Dermis blood vessel endothelial cell (primary cell): ENCODE measurements around the gene UBXN7. TPM values are rescaled to one million over a fixed set of nuclear protein-coding genes. Genes with fewer than 3 reads are reported as not detected.
"Not testable (repeated sequence)": the region's sequence is repeated elsewhere in the genome, so short reads cannot be mapped to it uniquely, and the experiment has no call there.

Experiments
- DNase-seq: peaks from one replicate; pipeline ENCODE4 v3.0.0; 2010
- total RNA-seq: library from RNA; depleted of rRNA; stranded (reverse); fragments of >200 nt; gene quantifications from 2 replicates; pipeline ENCODE4 v1.2.3, GENCODE V29; 2014

The UBXN7 gene, protein sequence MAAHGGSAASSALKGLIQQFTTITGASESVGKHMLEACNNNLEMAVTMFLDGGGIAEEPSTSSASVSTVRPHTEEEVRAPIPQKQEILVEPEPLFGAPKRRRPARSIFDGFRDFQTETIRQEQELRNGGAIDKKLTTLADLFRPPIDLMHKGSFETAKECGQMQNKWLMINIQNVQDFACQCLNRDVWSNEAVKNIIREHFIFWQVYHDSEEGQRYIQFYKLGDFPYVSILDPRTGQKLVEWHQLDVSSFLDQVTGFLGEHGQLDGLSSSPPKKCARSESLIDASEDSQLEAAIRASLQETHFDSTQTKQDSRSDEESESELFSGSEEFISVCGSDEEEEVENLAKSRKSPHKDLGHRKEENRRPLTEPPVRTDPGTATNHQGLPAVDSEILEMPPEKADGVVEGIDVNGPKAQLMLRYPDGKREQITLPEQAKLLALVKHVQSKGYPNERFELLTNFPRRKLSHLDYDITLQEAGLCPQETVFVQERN
- total RNA-seq: 18.0 and 27.5 TPM in 2 replicates

DNA sequence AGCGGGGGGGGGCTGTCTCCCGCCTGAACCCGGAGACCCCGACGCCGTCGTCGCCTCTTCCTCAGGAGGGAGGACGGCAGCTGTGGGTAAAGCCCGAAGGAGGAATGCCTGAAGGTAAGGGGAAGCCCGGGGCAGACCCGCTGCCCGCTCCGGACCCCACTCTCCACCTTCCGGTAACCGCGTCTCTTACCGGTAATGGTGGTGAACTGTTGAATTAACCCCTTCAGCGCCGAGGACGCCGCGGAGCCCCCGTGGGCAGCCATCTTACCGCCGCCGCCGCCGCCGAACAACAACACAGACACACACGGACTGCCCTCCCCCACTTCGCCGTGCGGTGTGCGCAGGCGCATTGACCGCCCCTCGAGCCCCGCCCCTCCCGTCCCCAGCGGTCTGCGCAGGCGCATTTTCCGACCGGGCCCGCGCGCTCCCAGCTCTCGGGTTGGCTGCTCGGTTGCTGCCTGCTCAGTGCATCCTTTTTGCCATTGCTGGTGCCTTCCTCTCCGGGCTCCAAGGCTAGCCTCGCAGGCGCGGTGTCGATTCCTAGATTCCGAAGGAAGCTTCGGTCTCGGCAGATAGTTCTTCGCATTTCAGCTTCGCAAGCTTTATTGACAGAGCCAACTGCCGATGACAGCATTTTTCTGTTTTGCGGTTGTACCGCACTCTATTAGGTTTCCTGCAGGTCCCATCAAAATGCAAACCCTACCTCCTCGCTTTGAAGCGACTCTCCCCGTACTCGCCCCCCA is at the start of gene UBXN7:
Gene UBXN7 (minus strand): TSS at position 291 of the 743 bp plus-strand sequence. CDS start 28 bp downstream, at position 263.
- DNase-seq: peak; percentile 96

DNA sequence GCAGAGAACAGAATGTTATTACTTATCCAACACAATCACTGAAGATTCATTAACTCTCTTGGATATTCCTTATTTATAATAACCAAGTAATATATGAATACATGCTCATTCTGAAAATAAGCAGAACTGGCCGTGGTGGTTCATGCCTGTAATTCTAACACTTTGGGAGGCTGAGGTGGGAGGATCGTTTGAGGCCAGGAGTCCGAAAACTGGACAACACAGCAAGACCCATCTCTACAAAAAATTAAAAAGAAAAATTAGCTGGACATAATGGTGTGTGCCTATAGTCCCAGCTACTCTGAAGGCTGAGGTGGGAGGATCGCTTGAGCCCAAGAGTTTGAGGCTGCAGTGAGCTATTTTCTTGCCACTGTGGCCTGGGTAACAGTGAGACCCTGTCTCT is 45.5 kb upstream of the UBXN7 start:
- no peak for DNase-seq

DNA sequence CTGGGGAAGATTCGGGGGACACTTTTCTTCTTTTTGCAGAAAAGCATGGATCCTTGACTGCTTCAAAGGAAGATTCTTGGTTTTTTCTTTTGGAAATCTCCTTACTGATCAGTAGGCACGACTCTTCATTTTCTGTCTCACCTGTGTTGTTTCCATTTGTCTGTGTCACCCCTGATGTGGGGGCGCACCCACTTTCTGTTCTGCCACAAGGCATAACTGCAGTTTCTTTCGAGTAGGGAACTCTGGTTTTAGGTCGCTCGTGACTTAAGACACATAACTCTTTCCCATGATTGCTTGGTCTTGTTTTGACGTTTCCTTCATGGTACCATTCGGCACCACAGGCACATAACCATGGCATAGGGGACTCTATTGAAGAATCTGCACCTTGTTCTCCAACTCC is 40.1 kb upstream of the UBXN7 start:
- no peak for DNase-seq

DNA sequence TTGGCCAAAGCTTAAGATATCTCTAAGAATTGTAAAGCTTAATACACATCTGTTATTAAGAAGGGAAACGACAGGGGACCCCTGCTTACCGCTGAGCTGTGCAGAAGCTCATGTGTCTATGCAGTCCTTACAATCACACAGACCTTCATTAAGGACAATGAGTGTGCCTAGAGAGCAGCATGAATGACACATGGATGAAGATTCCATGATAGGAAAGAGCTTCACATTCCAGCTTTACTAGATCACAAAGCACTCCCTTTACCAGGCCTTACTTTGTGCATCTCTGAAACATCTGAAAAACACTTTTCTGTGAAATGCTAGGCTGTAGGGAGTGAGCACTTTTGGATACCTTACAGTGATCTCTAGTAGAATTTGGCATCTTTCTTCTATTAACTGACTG is 39.3 kb upstream of the UBXN7 start:
- DNase-seq: no peak

DNA sequence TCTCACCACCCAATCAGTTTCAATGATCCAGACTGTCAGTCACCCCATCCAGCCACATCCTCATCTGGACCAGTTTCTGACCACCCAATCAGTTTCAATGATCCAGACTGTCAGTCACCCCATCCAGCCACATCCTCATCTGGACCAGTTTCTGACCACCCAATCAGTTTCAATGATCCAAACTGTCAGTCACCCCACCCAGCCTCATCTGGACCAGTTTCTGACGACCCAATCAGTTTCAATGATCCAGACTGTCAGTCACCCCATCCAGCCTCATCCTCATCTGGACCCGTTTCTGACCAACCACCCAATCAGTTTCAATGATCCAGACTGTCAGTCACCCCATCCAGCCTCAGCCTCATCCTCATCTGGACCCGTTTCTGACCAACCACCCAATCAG is 38.0 kb upstream of the UBXN7 start:
- not testable (repeated sequence) for DNase-seq

DNA sequence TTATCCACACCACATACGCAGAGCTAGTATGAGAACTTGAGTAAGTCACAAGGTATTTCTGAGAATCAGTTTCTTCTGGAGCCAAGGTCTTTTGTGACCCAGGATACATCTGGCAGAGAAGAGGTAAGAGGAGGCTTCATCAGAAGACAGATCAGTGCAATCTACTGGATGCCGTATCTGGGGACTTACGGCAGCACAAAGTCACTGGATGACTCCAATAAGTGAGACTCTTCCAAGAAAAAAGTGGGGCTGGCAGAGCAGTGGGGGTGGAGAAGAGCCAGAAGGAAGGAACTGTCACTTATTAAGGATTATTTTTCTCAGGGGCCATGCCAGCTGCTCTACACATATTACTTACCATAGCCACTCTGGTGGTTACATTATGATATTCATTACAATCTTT is 31.6 kb upstream of the UBXN7 start:
- no peak for DNase-seq

DNA sequence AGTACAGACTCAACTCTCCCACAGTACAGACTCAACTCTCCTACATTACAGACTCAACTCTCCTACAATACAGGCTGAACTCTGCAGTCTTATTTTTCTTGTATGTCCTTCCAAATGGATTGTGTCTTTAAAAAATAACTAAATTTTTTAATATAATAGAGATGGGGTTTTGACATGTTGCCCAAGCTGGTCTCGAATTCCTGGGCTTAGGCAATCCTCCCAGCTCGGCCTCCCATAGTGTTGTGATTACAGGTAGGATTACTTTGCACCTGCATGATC is 31.2 kb upstream of the UBXN7 start:
- DNase-seq: no peak

DNA sequence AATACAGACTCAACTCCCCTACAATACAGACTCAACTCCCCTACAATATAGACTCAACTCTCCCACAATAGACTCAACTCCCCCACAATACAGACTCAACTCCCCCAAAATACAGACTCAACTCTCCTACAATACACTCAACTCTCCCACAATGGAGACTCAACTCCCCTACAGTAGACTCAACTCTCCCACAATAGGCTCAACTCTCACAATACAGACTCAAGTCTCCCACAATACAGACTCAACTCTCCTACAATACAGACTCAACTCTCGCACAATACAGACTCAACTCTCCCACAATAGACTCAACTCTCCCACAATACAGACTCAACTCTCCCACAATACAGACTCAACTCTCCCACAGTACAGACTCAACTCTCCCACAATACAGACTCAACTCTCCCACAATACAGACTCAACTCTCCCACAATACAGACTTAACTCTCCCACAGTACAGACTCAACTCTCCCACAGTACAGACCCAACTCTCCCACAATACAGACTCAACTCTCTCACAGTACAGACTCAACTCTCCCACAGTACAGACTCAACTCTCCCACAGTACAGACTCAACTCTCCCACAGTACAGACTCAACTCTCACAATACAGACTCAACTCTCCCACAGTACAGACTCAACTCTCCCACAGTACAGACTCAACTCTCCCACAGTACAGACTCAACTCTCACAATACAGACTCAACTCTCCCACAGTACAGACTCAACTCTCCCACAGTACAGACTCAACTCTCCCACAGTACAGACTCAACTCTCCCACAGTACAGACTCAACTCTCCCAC is 30.7 kb upstream of the UBXN7 start:
- not testable (repeated sequence) for DNase-seq

DNA sequence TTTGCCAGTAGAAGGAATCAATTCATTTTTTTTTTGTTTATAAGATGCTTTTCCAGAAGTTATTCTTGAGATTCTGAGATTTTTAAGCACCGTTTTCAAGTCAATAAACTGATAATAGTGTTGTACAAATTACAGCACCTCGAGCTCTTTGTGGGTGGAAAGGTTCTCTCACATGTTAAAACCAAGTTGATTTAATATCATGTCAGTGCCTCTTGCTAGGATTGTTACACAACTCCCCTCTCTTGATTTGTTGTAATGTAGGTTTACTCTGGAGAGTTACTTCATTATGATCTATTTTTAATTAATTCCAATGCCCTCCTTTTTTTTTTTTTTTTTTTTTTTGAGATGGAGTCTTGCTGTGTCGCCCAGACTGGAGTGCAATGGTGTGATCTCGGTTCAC is 25.8 kb upstream of the UBXN7 start:
- DNase-seq: no peak

DNA sequence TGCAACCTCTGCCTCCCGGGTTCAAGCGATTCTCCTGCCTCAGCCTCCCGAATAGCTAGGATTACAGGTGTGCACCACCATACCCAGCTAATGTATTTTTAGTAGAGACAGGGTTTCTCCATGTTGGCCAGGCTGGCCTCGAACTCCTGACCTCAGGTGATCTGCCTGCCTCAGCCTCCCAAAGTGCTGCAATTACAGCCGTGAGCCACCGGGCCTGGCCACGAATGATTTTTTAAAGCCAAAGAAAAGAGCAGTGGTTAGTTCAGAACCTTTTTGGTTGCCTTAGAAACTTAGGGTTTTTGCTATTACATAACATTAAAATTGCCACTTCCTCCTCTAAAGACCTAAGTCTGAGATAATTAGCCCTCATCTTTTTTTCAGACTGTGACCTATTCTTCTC is 25.2 kb upstream of the UBXN7 start:
- not testable (repeated sequence) for DNase-seq

DNA sequence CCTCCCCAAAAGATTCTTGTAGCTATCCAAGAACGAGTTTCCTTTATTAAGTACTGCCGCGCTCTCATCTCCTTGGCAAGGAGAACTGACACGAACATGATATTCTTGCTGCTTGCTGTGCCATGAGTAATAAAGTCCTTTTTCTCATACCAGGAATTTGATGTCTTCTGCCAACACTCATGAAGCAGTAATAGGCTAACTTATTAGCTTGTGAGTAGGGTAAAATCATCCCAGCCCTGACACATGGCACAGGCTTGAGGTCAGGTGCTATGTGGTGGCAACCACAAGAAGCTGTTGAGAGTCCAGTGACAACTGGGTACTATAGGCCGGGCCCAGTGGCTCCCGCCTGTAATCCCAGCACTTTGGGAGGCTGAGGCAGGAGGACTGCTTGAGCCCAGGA is 22.7 kb upstream of the UBXN7 start:
- DNase-seq: no peak

DNA sequence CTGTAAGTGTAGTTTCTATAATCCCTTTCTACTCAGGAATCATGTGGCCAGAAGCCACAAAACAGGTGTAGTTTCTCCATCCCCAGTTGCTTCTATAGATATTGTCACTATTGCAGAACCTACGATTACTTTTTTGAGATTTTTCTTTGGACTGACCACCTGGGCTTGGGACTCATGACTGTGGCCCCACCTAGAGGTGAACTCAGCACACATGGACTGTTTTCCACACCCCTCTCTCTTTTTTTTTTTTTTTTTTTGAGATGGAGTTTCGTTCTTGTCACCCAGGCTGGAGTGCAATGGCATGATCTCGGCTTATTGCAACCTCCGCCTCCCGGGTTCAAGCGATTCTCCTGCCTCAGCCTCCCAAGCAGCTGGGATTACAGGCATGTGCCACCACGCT is 13.2 kb upstream of the UBXN7 start:
- DNase-seq: peak; percentile 15

DNA sequence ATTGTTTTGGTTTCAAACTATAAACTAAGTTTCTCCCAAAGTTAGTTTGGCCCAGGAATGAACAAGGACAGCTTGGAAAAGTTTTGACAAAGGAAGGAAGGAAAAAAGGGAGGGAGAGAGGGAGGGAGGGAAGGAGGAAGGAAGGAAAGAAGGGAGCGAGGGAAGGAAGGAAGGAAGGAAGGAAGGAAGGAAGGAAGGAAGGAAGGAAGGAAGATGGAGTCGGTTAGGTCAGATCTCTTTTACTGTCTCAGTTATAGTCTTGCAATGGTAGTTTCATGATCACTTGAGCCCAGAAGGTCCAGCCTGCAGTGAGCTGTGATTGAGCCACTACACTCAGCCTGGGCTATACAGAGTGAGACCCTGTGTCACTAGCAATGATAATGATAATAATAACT is 12.3 kb upstream of the UBXN7 start:
- no peak for DNase-seq

DNA sequence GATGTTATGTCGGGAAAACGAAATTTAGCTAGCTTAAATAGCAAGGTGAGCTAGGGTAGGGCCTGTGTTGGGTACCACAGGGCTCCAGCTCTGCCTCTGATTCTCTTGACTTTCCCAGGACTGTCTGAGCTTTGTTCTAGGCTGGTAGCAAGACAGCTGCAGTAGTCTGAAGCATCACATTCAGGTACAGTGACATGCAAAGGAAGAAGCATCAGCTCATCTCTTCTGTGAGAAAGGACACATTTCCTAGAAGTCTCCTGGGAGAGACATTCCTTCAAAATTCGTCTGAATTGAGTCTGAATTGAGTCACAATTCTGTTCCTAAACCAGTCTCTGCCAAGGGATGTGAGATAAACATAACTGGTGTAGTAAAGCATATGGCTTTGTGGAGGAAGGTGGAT is 8.5 kb upstream of the UBXN7 start:
- DNase-seq: no peak

DNA sequence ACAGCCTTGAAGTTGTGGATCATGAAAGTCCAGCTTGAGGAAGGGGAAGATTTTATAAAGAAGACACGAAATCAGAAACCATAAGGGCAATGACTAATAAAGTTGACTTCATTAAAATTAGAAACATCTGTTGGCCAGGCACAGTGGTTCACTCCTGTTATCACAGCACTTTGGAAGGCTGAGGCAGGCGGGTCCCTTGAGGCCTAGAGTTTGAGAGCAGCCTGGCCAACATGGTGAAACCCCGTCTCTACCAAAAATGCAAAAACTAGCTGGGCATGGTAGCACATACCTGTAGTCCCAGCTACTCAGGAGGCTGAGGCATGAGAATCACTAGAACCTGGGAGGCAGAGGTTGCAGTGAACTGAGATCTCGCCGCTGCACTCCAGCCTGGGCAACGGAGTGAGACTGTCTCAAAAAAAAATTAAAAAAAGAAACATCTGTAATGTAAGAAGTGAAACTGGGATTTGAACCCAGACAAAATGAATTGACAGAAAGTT is 7.9 kb upstream of the UBXN7 start:
- DNase-seq: no peak

DNA sequence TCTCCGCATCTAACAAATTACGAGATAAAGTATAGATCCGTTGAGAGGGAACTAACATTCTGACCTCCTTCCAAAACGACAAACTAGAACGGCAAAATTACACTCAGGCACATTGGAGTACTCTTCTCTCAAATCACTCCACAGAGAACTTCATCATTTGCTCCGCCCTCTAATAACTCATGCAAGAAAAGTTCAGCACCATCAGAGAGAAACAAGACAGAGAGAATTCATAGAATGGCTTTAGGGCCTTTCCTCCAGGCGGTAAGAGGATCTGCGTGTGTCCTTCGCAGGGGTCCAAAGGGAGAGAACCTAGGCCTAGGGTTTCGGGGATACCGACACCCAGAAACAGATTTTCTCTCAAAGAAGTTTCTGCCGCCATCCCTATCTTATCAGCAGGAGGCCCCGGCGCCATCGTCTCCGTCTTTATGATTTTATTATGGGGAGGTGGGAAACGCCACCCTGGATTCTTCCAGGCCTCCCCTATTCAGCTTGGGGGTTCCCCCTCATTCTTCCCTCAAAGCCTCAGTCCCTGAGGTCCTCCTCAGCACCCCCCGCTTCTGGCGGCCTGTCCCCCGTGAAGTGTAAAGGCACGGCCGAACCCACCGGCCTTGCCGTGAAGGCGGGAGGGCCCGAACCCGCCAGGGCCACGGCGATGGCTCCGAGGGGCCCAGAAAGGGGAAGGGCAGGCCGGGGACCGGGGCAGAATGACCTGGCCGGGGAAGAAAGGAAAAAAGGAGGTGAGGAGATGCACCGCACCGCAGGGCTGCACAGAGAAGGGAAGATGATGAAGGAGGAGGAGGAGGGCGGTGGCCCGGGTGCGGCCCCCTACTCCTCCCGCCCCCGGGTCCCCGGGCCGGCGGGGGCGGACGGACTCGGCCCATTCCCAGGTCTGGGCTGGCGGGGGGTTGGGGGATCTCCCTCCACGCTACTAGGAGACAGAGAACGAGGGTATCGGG is 768 bp downstream of the UBXN7 start:
- peak; percentile 66 for DNase-seq

DNA sequence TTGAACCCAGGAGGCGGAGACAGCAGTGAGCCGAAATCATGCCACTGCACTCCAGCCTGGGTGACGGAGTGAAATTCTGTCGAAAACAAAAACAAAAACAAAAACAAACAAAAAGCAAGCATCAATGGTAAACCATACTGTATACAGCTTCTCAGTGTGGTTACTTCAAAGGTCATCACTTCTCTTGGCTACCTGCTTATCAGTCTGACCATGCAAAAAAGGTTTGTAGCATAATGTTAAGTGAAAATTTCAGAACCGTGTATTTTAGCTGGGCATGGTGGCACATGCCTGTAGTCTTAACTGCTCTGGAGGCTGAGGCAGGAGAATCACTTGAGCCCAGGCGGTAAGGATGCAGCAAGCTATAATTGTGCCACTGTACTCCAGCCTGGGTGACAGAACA is 4.2 kb downstream of the UBXN7 start:
- DNase-seq: no peak

DNA sequence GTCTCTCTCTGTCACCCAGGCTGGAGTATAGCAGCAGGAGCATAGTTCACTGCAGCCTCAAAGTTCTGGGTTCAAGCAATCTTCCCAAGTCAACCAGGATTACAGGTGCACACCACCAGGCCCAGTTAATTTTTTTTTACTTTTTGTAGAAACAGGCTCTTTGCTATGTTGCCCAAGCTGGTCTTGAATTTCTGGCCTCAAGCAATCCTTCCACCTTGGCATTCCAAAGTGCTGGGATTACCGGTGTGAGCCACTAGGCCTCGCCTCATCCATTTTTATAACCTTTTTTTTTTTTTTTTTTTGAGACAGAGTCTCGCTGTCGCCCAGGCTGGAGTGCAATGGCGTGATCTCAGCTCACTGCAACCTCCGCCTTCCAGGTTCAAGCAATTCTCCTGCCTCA is 7.8 kb downstream of the UBXN7 start:
- DNase-seq: not testable (repeated sequence)

DNA sequence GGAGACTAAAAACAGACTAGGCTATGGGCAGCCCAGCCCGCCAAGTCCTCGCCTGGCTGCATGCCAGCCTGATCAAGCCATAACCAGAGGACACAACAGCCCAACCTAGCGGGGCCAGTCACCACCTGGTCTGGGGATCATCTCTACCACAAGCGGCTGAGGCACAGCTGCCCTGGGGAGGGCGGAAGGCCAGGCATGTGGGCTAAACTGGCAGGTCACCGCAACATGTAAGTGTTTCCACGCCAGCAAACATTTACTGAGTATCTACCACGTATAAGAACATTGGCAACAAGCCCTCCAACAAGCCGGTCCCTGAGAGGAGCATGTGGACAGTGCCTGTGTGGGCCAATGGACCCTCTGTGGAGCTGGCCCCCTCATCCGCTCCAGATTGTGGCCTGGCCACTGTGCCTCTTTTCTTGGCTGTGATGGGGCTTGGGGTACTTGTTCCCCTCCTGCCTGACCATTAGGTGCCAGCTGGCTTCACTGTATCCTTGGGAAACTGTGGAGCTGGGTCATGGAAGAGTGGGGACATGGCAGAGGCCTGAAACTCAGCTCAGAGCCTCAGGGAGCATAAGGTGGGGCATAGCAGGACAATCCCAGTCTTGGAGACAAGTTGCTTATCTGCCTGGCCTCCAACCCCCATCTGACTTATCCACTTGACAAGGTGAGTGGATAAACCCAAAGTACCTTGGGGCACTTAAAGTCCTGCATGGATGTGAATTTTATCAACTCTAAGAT is 9.0 kb downstream of the UBXN7 start:
- DNase-seq: peak; percentile 64

DNA sequence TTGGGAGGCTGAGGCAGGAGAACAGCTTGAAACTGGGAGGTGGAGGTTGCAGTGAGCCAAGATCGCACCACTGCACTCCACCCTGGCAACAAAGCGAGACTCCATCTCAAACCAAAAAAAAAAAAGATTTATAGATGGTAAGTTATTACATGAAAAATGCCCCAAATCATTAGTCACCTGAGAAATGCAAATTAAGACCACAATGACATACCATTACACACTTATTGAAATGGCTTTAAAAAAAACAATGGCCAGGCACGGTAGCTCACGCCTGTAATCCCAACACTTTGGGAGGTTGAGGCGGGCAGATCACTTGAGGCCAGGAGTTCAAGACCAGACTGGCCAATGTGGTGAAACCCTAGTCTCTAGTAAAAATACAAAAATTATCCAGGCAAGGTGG is 10.6 kb downstream of the UBXN7 start:
- not testable (repeated sequence) for DNase-seq

DNA sequence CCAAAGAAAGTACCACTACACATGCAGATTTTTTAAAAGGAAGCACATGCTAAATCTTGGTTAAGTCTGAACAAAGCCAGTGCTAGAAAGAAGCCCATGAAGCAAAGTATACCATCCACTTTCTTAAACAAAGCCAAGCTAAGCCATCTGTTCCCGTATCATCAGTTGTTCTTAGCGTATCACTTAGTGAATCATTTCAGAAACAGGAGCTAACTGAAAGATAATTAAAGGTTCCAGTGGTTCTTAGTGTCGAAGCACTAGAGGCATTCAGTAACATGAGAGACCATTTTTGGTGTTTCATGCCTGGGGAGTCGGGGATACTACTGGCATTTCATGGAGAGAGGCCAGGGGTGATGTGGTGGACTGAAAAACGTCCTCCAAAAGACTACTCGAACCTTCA is 12.8 kb downstream of the UBXN7 start:
- DNase-seq: no peak
